ENCODE results near the gene C11orf91.

The C11orf91 gene

DNA sequence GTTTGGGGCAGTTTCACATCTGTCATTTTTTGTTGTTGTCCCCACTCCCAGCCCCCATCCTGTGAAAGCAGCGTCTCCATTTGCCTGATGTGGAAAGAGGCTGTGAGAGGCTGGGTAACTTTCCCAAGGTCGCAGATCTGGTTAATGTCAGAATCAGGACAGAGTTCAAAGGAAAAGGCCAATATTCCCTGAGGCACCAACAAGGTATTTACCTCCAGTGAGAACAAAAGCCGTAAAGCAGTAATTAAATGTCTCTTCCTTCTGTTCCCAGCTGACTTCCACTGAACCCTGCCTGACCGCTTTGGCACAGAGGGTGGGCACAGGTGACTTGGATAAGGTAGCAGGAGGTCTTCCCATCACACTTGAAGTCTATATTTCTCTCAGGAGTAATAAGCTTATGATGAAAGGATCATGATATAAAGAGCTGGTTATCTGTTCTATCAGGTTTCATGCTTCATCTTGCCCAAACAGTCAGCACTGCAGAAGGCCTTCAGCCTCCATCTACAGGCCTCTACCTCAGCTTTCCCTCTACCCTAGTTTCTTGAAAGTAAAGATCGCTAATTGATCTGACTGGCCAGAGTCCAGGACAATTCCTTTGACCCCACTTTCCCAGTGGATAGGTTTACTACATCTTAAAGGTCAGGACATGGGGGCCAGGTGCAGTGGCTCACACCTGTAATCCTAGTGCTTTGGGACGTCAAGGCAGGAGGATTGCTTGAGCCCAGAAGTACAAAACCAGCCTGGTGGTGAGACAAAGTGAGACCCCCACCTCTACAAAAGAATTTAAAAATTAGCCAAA, 9.4 kb downstream of the C11orf91 start:
- TF ChIP-seq, protein P1, sequence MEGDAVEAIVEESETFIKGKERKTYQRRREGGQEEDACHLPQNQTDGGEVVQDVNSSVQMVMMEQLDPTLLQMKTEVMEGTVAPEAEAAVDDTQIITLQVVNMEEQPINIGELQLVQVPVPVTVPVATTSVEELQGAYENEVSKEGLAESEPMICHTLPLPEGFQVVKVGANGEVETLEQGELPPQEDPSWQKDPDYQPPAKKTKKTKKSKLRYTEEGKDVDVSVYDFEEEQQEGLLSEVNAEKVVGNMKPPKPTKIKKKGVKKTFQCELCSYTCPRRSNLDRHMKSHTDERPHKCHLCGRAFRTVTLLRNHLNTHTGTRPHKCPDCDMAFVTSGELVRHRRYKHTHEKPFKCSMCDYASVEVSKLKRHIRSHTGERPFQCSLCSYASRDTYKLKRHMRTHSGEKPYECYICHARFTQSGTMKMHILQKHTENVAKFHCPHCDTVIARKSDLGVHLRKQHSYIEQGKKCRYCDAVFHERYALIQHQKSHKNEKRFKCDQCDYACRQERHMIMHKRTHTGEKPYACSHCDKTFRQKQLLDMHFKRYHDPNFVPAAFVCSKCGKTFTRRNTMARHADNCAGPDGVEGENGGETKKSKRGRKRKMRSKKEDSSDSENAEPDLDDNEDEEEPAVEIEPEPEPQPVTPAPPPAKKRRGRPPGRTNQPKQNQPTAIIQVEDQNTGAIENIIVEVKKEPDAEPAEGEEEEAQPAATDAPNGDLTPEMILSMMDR (IDR thresholded peaks at IDR 0.05; ENCODE audit: insufficient read depth, low read length, poor library complexity, severe bottlenecking): no peak
- TF ChIP-seq EZH2phosphoT487 (conservative IDR thresholded peaks at IDR 0.05; ENCODE audit: low read length): no peak
- Histone ChIP-seq H4K20me1 (ENCODE audit: low read depth, low read length) (no peaks in the 10 kb centered on the region), H3K9me3 (ENCODE audit: insufficient read depth, low read length) (no peaks in the 10 kb centered on the region), H3K27me3 (ENCODE audit: low read length) (no peaks in the 10 kb centered on the region), H3K9ac (ENCODE audit: low read length) (no peak overlapping the region), H3K36me3 (ENCODE audit: low read length) (no peaks in the 10 kb centered on the region), H3K27ac (ENCODE audit: low read depth, low read length) (no peak overlapping the region), H3K4me2 (ENCODE audit: low read depth, low read length, poor library complexity, severe bottlenecking) (no peak overlapping the region), H2AFZ (ENCODE audit: low read depth, low read length, severe bottlenecking) (no peak overlapping the region), H3F3A (ENCODE audit: insufficient read depth) (no peaks in the 10 kb centered on the region), H3K79me2 (ENCODE audit: insufficient read depth, low read length) (no peaks in the 10 kb centered on the region), H3K9me2 (replicated peaks; ENCODE audit: insufficient read depth, low read length) (no peaks in the 10 kb centered on the region), H3K4me3 (ENCODE audit: insufficient read depth, low read length, poor library complexity, severe bottlenecking) (no peak overlapping the region)

GRCh38 chr11:33690290-33691065, 10.1 kb downstream of the C11orf91 start:
- Histone ChIP-seq H4K20me1 (ENCODE audit: low read depth, low read length) (no peaks in the 10 kb centered on the region), H3K9me3 (ENCODE audit: insufficient read depth, low read length) (no peaks in the 10 kb centered on the region), H3F3A (ENCODE audit: insufficient read depth) (no peaks in the 10 kb centered on the region), H3K9me2 (replicated peaks; ENCODE audit: insufficient read depth, low read length) (no peaks in the 10 kb centered on the region), H3K4me3 (ENCODE audit: insufficient read depth, low read length, poor library complexity, severe bottlenecking) (no peak overlapping the region), H3K27me3 (ENCODE audit: low read length) (no peaks in the 10 kb centered on the region), H3K36me3 (ENCODE audit: low read length) (no peaks in the 10 kb centered on the region), H3K27ac (ENCODE audit: low read depth, low read length) (no peak overlapping the region), H3K4me2 (ENCODE audit: low read depth, low read length, poor library complexity, severe bottlenecking) (no peak overlapping the region), H3K79me2 (ENCODE audit: insufficient read depth, low read length) (no peaks in the 10 kb centered on the region), H2AFZ (ENCODE audit: low read depth, low read length, severe bottlenecking) (no peak overlapping the region), H3K9ac (ENCODE audit: low read length) (no peak overlapping the region)
- TF ChIP-seq, protein P1 (IDR thresholded peaks at IDR 0.05; ENCODE audit: insufficient read depth, low read length, poor library complexity, severe bottlenecking): no peak
- no peak for TF ChIP-seq EZH2phosphoT487 (conservative IDR thresholded peaks at IDR 0.05; ENCODE audit: low read length)

DNA sequence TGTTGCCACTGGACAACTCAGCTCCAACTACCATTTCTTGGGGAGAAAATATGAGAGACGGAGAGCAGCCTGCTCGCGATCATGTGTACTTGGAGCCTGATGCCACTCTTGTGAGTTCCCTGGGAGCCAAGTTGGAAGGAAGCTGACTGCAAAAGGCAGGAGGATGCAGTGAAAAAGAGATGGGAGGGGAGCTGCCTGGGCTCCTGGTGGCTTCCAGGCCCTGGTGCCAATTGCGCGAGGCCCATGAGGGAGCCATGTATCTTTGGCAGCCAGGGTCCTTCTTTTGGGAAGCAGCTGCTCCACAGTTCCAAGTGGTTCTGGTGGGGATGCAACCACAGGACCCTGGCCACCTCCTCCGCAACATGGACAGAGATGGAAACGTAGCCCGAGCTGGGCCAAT, 11.1 kb downstream of the C11orf91 start:
- TF ChIP-seq, protein P1 (IDR thresholded peaks at IDR 0.05; ENCODE audit: insufficient read depth, low read length, poor library complexity, severe bottlenecking): no peak
- TF ChIP-seq EZH2phosphoT487 (conservative IDR thresholded peaks at IDR 0.05; ENCODE audit: low read length): no peak
- Histone ChIP-seq H2AFZ (ENCODE audit: low read depth, low read length, severe bottlenecking) (no peak overlapping the region), H3F3A (ENCODE audit: insufficient read depth) (no peaks in the 10 kb centered on the region)

More for the DNA sequence above, 11.1 kb downstream of the C11orf91 start:
- no peak overlapping the region for H3K27ac ChIP-seq (ENCODE audit: low read depth, low read length)
- no peak overlapping the region for H3K9ac ChIP-seq (ENCODE audit: low read length)
- no peaks in the 10 kb centered on the region for H3K27me3 ChIP-seq (ENCODE audit: low read length)
- H3K36me3 ChIP-seq (ENCODE audit: low read length): no peaks in the 10 kb centered on the region
- H3K9me2 ChIP-seq (replicated peaks; ENCODE audit: insufficient read depth, low read length): no peaks in the 10 kb centered on the region
- no peak overlapping the region for H3K4me3 ChIP-seq (ENCODE audit: insufficient read depth, low read length, poor library complexity, severe bottlenecking)
- no peak overlapping the region for H3K4me2 ChIP-seq (ENCODE audit: low read depth, low read length, poor library complexity, severe bottlenecking)
- no peaks in the 10 kb centered on the region for H4K20me1 ChIP-seq (ENCODE audit: low read depth, low read length)
- no peaks in the 10 kb centered on the region for H3K9me3 ChIP-seq (ENCODE audit: insufficient read depth, low read length)
- H3K79me2 ChIP-seq (ENCODE audit: insufficient read depth, low read length): no peaks in the 10 kb centered on the region

All from SU-DHL-6 (cell line).